KOPT-K1 (cell line): ENCODE data around the gene ZDHHC9.

Experiments
- H3K27ac ChIP-seq: fragments of 200-600 bp; sonication (generic); 2 replicates; pipeline ENCODE4 v1.5.1; 2016; ENCODE audit warnings: antibody characterized with exemption, mild to moderate bottlenecking, low read depth, low read length; ENCODE audit not compliant: poor library complexity, severe bottlenecking
- H3K36me3 ChIP-seq: fragments of 200-600 bp; sonication (generic); 2 replicates; pipeline ENCODE4 v1.5.1; 2017; ENCODE audit warnings: antibody characterized with exemption, mild to moderate bottlenecking, low read length, moderate library complexity; ENCODE audit not compliant: insufficient read depth
- H3K9me3 ChIP-seq: fragments of 200-600 bp; sonication (generic); 2 replicates; pipeline ENCODE4 v1.5.1; 2017; ENCODE audit warnings: antibody characterized with exemption, low read length, mild to moderate bottlenecking; ENCODE audit not compliant: insufficient read depth, poor library complexity, severe bottlenecking

ZDHHC9 gene

GRCh38 chrX:129800186-129800585 is 43.5 kb downstream of the ZDHHC9 start:
- H3K9me3 ChIP-seq: no peaks in the 10 kb centered on the region
- H3K36me3 ChIP-seq: peaks cover 42% of the 10 kb centered on the region
- peak overlapping the region; percentile 41 for H3K27ac ChIP-seq

- Histone ChIP-seq H3K27ac (peak overlapping the region; percentile 41), H3K36me3 (peaks cover 47% of the 10 kb centered on the region), H3K9me3 (no peaks in the 10 kb centered on the region)
These were observed 44.8 kb downstream of the ZDHHC9 start for GRCh38 chrX:129798888-129799287.

- Histone ChIP-seq H3K9me3 (no peaks in the 10 kb centered on the region), H3K27ac (peak overlapping the region; percentile 41), H3K36me3 (peaks cover 51% of the 10 kb centered on the region)
These were observed 45.2 kb downstream of the ZDHHC9 start for GRCh38 chrX:129798456-129798855.

GRCh38 chrX:129797251-129797906 is 46.3 kb downstream of the ZDHHC9 start:
- no peaks in the 10 kb centered on the region for H3K9me3 ChIP-seq
- peak overlapping the region; percentile 41 for H3K27ac ChIP-seq
- H3K36me3 ChIP-seq: peaks cover 62% of the 10 kb centered on the region

GRCh38 chrX:129795584-129795983 is 48.1 kb downstream of the ZDHHC9 start:
- Histone ChIP-seq H3K27ac (peak overlapping the region; percentile 38), H3K36me3 (peaks cover 80% of the 10 kb centered on the region), H3K9me3 (no peaks in the 10 kb centered on the region)

- peaks cover 98% of the 10 kb centered on the region for H3K36me3 ChIP-seq
These were observed 50.0 kb downstream of the ZDHHC9 start for GRCh38 chrX:129793604-129794191.

GRCh38 chrX:129792586-129793291 is 50.9 kb downstream of the ZDHHC9 start:
- Histone ChIP-seq H3K27ac (peak overlapping the region; percentile 14), H3K36me3 (peaks cover 98% of the 10 kb centered on the region), H3K9me3 (no peaks in the 10 kb centered on the region)

More at GRCh38 chrX:129793604-129794191, 50.0 kb downstream of the ZDHHC9 start:
- Histone ChIP-seq H3K9me3 (no peaks in the 10 kb centered on the region), H3K27ac (peak overlapping the region; percentile 38)

- Histone ChIP-seq H3K9me3 (no peaks in the 10 kb centered on the region), H3K36me3 (peaks cover 98% of the 10 kb centered on the region), H3K27ac (no peak overlapping the region)
These were observed 51.6 kb downstream of the ZDHHC9 start for GRCh38 chrX:129791961-129792570.

- H3K36me3 ChIP-seq: peaks cover 98% of the 10 kb centered on the region
- H3K27ac ChIP-seq: peak overlapping the region; percentile 13
- no peaks in the 10 kb centered on the region for H3K9me3 ChIP-seq
These were observed 52.4 kb downstream of the ZDHHC9 start for GRCh38 chrX:129791336-129791735.

GRCh38 chrX:129790808-129791207 is 52.9 kb downstream of the ZDHHC9 start:
- peaks cover 98% of the 10 kb centered on the region for H3K36me3 ChIP-seq
- no peaks in the 10 kb centered on the region for H3K9me3 ChIP-seq
- peak overlapping the region; percentile 13 for H3K27ac ChIP-seq

- peak overlapping the region; percentile 13 for H3K27ac ChIP-seq
- no peaks in the 10 kb centered on the region for H3K9me3 ChIP-seq
- peaks cover 98% of the 10 kb centered on the region for H3K36me3 ChIP-seq
These were observed 53.5 kb downstream of the ZDHHC9 start for GRCh38 chrX:129790146-129790545.

- Histone ChIP-seq H3K9me3 (no peaks in the 10 kb centered on the region), H3K27ac (no peak overlapping the region), H3K36me3 (peaks cover 98% of the 10 kb centered on the region)
These were observed 55.2 kb downstream of the ZDHHC9 start for GRCh38 chrX:129788527-129788926.

- Histone ChIP-seq H3K9me3 (no peaks in the 10 kb centered on the region), H3K36me3 (peaks cover 98% of the 10 kb centered on the region), H3K27ac (peak overlapping the region; percentile 51)
These were observed 56.2 kb downstream of the ZDHHC9 start for GRCh38 chrX:129787336-129788055.

- H3K27ac ChIP-seq: peak overlapping the region; percentile 73
- peaks cover 96% of the 10 kb centered on the region for H3K36me3 ChIP-seq
- no peaks in the 10 kb centered on the region for H3K9me3 ChIP-seq
These were observed 57.5 kb downstream of the ZDHHC9 start for GRCh38 chrX:129786210-129786651.
